Mesenteric fat pad (tissue), 1 donor: ENCODE measurements around the gene HOXA11. TPM values are rescaled to one million over a fixed set of nuclear protein-coding genes. Genes with fewer than 3 reads are reported as not detected.

Experiments used
- DNase-seq: peaks from one replicate; pipeline ENCODE4 v3.0.0-alpha.2; 2020; ENCODE audit warnings: low spot score
- total RNA-seq: library from RNA; stranded (reverse); fragmentation: NEBNext Ultra II Directional; extraction: Animal tissue kit (Norgen Biotek cat#: 25700); gene quantifications from one replicate; pipeline ENCODE4 v1.2.1, GENCODE V29; 2021
- donor health status: DM: yes; HTN: yes; CAD: no.

The HOXA11 gene
- total RNA-seq, 1 donor from 2014 or later, result 6.1 TPM

DNA sequence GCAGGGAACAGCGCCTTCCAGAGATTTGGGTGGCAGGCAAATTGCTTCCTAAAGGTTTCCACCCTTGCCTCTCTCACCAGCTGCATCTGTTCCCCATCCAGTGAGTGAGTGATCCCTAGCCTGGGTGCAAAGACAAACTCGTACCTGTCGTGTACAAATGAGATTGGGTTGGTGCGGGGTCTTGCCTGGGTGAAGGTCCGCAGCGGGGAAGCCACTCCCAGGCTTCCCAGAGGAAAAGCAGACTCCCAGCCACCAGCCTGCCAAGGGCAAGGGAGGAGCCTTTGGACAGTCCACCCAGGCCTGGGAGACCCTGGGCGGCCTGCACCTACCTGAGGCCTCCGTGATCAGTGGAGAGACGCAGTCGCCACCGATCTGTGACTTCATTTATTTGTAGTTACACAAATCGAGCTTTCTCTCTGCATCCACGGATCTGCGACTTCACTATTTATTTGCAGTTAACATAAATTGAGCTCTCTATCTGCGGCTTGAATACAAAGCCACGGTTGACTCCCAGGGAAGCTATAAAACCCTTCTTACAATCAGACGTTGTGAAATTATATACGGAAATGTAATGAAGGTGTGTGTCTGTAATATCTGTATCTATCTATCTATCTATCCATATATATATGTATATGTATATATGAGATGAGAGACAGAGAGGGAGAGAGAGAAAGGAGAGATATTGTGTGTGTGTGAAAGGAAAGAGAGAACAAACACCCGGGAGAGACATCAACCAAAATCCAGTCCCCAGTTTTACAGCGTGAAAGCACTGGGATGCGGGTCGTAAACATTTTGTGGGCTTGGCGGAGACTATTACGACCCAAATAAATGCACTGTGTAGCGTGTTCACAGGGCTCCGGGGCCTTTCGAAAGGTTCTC, 25.5 kb downstream of the HOXA11 start:
- DNase-seq, result peak; percentile 39

DNA sequence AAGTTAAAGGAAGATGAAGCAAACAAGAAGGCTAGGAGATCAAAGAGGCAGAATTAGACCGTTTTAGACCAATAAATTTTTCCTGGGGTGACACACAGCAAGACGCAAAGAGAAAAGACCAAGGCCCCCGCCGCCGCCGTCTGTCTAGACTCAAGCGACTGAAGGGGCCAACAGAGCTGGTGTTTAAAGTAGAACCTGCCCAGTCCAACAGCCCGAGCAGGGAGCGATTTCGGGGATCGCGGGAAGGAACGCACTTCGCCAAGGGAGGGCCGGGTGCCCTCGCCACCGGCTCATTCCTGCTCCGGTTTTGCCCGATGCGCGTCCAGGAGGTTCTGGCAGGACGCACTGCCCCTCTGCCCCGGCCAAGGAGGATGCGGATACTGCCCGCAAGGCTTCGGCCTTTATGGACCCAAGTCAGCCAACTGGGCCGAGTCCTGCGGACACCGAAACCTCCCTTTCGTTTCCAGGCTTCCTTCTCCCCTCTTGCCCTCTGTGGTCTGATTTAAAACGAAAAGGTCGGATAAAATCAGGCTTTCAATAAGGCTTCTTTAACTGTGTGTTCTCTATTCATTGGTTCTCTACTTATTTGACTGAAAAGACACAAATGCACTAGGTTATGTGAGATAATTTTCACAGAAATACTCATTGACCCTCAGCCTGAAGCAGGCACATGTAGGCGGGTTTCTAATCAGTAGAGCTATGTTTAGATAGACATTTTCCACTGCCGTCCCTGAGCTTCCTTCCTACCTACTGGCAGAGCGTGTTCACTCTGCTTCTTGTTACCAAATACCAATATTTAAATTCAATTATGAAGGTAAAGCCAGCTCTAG, 26.4 kb downstream of the HOXA11 start:
- peak; percentile 87 for DNase-seq

DNA sequence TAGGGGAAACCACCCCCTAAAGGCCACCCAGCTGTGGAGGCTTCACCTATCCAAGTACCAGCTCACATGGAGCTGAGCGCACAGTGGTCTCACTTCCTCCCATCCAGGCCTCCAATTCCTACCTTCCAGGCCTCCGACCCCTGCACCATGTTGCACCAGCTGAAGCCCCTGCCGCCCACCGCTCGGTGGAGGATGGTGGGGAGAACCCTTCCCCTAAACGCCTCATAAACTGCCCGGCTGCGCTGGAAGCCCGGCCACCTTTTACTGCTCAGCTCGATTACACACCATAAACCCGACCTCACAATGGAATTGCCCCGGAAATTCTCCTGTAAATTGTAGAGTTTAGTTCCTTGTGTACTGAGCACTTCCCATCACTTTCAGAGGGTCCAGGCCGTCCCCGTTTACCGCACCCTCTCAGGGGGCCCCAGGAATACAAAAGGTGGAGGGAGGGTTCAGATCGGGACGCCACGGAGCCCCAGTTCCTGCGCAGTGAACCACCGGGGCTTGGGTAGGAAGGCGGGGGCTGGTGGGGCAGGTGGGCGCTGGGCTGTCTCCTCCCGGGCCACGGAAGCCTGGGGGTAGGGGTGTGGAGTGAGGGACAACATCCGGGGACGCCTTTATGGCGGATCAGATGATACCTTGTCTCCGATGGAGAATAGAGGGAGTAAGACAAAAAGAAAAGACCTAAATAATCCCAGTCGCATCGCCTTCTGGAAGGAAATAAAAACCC, 27.2 kb downstream of the HOXA11 start:
- peak; percentile 85 for DNase-seq

DNA sequence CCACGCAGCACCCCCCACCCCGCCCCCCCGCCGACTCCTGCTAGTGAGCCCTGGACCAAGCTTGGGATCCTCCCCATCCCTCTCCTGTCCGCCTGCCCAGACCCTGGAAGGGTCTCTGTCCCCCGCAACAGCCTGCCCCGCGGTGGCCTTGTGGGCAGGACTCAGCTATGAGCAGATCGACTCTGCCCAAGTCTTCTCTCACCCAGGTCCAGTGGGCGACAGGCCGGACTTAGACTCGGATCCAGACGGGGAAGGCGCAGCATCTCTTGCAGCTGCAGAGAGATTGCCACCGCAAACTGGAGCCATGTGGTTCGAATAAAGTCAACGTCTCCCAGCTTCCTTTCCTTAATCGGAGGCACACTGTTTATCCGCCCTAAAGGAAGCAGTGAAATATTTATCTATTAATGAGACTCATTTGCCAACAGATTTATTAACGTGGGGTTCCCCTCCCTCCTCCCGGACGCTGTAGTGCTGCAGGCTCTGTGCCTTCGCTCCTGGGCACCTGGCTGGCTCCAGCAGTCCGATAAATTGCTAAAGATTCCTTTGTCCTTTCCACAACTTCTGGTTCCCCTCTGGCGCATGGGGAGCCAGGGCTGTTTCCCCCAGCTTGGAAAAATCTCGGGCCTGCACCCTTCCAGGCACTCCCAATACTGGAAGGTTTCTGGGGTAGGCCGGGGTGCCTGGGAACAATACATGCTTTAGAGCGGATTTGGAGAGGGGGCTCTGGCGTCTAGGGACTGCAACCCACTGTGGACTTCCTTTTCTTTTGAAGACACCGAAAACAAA, 27.9 kb downstream of the HOXA11 start:
- DNase-seq, result peak; percentile 87

DNA sequence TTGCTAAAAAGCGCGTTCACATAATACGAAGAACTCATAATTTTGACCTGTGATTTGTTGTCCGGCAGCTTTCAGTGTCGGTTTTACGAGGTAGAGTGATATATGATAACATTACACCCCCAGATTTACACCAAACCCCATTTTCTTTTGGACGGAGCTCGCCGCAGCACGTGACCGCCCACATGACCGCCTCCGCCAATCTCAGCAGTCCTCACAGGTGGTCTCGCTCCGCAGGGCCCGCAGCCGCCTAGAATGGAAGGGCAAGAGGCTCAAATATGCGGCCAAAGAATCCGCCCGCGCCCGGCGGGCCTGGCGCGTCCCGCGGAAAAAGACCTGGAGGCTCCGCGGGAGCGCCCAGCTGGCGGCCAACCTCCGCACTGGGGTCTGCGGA, 28.5 kb downstream of the HOXA11 start, which contains the start of gene HOXA7:
TSS of gene HOXA7 (minus strand) at position 168 of the 391 bp plus-strand sequence. CDS start at position 38, 130 bp downstream.
- peak; percentile 93 for DNase-seq

DNA sequence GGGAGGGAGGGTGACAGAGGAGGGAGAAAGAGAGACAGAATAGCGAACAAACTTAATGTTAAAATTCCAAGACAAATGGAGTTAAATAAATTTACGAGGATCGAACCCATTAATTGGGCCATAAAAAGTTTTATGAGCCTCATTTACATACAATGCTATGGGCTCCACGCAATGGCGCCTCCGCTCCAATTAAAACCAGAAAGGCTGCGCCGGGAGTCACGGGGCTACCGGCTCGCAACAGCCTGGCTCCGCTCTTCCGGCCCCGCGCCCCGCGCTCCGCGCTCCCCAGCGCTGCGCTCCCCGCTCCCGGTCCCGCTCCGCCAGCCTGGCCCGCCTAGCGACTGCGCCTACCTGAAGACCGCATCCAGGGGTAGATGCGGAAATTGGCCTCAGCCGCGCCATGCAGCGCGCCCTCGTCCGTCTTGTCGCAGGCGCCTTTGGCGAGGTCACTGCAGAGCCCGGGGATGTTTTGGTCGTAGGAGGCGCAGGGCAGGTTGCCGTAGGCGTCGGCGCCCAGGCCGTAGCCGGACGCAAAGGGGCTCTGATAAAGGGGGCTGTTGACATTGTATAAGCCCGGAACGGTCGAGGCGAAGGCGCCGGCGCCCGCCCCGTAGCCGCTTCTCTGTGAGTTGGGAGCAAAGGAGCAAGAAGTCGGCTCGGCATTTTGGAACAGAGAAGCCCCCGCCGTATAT, 29.1 kb downstream of the HOXA11 start:
- DNase-seq, result peak; percentile 87

DNA sequence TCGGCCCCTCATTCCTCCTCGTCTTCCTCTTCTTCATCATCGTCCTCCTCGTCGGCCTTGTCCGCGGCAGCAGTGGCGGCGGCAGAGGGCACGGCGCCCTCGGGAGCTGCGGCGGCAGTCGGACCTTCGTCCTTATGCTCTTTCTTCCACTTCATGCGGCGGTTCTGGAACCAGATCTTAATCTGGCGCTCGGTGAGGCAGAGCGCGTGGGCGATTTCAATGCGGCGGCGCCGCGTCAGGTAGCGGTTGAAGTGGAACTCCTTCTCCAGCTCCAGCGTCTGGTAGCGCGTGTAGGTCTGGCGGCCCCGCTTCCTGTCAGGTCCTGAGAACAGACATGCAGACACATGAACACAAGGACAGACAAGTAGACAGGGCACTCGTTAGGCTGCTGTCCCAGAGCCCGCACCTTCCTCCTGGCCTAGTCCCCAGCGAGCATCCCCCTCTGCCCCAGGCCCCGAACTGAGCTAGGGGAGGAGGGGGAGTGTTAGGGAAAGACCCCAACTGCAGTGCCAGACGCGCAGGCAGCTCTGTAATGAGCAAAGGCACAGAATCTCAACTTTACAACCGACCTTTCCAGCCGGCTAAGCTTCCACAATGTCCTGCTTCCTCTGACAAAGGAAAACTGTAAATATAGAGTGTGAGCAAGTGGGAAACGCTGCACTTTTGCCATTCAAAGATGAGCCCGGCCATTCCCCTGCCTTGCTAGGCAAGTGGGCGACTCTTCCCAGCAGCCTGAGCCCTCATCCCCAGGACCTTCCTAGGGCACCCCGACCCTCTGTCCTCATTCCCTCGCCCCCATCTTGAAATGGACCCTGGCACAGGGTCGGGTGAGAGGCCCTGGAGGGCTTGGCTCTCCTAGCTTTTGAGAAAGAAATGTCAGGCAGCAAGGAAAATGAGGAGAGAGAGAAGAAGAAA, 29.9 kb downstream of the HOXA11 start:
- peak; percentile 88 for DNase-seq

DNA sequence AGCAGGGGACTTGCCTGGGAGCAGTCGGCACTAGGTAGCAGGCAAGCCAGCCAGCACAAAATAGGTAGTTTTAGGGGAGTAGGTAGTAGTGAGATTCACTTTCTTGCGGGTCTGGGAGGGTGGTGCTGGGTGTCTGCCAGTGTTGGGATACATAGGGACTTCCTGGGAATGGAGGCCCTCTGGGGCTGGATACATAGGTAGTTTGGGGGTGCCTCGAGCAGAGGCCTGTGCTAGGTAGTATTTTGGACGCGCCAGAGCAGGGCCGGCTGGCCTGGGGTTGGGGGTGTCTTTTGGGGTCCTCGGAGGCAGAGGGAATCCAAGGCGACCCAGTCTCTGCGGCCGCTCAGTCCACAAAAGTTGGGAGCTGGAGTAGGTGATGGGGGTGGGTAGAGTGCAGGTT, 30.7 kb downstream of the HOXA11 start:
- no peak for DNase-seq

DNA sequence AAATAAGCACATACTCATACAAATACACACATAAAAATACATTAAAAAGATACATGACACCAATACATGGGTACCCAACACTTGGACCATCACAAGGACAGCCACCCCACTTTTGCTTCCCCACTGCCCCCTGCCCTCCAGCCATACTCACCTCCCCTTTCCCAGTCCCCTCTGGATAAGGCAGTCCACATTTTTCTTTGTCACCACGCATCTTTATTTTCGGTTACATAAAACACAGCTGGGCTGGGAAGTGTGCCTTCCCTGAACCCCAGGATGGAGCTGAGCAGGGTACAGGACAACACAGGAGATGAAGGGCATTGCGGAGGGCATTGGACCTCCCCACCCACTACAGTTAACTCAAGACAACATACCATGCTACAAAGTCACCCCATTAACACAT, 31.5 kb downstream of the HOXA11 start:
- DNase-seq, result no peak

DNA sequence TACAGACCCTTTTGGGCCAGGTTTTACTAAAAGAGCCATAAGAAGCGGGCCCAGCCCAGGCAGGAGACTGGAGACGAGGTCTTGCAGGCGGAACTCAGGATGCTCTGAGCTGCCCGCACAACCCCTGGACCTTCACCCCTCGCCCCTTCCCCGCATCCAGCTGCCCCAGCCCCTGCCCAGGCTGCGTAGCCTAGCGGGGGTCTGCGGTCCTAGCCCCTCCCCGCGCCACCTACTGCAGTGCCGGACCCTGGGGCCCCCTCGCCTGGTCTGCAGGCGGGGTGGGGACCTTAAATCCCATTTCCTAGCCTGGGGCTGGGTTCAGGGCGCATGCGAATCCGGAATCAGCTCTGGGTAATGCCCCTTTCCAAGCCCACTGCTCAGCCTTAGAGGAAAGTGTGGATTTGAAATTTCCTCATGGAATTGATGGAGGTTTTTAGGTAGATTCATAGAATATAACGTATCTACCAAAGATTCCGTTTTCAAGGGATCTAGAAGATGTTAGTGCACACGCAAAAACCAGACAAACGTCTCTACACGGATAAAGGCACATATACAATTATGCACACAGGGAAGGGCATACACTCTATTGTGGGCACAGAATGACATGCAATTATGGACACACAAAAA, 32.1 kb downstream of the HOXA11 start:
- DNase-seq, result no peak

DNA sequence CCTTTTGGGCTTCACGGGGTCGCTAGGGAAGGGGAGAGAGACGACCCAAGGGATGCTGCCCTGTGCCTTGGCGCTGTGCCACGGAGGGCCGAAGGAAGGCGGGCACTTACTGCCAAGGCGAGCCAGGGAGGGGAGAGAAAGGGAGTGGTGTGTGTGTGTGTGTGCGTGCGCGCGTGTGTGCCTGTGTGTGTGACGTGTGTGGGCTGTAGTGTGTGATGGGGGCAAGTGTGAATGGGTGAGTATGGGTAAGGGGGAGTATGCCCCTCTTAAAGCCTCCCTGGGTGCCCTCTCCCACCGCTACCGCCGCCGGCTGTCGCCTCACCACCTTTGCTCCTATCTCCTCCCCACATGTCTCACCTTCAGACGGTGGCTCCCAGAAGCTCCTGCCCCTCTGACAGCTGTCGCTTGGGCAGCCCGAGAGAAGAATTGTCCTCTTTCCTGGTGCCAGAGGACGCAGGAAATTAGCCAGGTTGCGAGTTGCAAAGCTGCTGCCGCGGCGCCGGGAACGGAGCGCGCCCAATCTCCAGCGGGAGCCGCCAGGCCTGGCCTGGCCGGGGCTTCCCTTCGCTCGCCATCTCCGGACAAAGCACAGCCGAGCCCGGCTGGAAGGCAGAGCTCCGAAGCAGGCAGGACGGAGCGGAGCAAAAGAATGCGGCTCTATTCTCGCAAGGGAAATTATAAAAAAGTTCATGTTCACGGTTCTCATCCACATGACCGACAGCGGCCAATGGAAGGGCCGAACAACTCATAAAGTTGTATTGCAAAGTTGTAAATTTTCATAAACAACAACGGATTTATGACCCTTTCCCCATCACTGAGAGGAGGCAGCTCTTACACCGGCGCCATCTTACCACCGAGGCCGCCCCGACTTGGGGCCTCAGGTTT, 32.9 kb downstream of the HOXA11 start, which contains the start of gene HOXA3:
TSS of gene HOXA3 (minus strand) at position 653 of the 885 bp plus-strand sequence. CDS start 41,943 bp downstream, outside the sequence.
- peak; percentile 88 for DNase-seq

DNA sequence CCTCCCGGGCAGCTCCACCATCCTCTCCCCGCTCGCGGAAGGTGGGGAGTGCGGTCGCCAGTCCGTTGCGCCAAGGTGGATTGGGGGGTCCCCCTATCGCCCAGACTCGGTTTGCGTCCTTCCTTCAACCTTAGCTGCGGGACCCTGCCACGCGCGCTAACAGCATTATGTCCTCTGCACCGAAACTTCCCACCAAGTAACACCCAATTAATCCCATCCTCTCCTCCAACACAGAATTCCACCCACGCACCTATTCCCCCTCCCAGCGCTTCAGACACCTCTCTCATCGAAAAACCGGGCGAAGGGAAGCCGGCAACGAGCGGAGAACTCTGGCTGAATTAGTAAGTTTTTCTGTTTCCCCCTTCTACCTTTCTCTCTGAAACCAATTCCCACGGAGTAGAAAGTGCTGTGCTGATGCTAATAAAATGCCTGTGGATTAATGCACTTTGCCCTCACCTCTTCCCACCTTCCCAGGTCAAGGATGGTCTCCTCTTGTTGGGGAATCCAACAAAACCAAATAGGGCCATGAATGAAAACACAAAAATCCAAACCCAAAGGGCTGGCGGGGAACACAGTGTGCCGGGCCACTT, 33.6 kb downstream of the HOXA11 start:
- no peak for DNase-seq

DNA sequence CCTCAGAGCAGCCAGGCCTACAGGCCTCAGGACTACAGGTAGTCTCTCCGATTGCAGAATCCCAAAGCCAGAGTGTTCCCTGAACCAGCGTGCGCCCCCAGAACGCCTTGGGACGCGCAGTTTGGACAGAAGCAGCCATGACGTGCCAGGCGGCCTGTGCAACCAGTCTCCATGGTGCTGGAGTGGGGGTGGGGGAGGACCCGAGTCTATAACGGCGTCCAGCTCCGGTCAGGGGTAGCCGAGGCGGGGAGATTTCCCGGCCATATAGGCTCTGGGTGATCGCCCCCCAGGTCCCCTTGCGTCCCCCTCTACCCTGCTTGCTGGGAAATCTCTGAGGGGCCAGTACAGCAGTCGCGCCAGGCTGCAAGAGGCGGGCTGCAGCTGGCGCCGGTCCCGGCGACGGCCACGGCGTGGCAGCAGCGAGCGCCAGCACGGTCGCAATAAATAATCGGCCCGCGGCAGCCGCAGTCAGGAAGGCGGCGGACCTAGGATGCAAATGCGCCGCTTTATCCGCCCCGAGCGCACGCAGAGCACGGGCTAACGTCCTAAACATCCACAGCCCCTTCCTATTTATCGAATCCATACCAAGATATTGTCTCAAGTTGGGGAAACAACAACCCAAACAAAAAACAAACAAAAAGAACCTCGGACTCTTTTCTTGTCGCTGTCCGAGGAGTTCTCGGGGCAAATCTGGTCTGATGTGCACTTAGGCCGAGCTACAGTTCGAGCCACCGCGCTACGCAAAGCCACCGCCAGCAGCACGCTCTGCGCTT, 34.3 kb downstream of the HOXA11 start:
- DNase-seq, result peak; percentile 93

DNA sequence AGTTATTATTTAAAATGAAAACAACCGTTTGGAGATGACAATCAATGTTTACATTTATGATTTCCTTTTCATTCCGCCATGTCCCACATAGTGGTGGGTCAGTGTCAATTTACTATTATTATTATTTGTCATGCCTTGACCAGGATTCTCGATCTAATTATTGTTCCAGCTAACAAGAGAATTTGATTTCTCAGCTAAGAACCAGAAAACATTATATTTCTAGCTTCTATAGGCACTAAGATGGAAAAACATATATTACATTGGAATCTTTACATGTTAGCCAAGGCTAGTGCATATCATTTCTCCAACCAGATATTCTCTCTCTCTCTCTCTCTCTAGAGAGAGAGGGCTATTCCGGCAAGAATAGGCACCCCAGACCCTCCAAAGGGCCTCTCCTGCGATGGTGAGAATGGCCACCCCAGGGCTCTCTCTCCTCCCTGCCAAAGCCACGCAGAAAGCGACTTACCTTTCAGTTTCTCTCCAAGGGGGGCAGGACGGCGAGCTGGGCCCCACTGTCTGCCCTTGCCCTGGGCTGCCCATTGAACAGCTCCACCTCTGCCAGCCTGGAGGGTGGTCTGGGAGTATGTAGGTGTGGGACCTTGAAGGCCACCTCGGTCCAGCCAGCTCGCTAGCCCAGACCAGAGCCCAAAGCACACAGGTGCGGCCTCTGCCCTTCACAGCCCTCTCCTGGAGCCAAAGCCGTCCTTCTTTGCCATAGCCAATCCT, 35.0 kb downstream of the HOXA11 start:
- no peak for DNase-seq
